ENCODE results near the gene MEAK7. TPM values are rescaled to one million over a fixed set of nuclear protein-coding genes. Genes with fewer than 3 reads are reported as not detected.
A peak's percentile ranks its signal among the peaks of the same experiment; 100 is the strongest.
"Not testable (repeated sequence)": the region's sequence is repeated elsewhere in the genome, so short reads cannot be mapped to it uniquely, and the experiment has no call there.

MEAK7 gene
- total RNA-seq, 2 experiments from 2014 or later: 10.4 to 11.3 TPM

DNA sequence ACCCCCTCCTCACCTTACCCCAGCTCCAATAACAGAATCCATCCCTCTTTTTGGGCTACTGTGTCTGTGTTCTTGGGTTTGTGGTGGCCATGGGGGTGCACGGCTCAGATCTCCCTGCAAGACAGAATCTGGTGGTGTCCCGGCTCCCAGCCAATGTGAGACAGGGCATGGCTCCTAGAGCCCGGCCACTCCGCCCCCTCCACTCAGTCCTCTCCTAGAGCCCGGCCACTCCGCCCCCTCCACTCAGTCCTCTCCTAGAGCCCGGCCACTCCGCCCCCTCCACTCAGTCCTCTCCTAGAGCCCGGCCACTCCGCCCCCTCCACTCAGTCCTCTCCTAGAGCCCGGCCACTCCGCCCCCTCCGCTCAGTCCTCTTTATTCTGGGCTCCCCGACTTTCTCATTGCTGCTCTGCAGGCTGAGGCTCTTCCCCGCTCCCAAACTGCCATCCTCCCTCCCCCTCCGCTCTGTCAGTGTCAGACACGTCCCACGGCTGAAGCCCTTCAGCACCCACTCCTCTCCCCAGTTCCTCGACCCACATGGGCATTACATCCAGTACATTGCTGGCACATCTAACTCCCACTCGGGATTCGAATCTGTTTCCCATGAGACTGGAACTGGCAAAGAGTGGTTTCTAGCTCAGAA, 20.6 kb upstream of the MEAK7 start:
- H3K27ac Mint-ChIP-seq, H3K4me3 Mint-ChIP-seq, H3K9me3 Mint-ChIP-seq, H3K27me3 Mint-ChIP-seq, DNase-seq: not testable (repeated sequence)
- H3K4me1 Mint-ChIP-seq: peaks cover 20% of the 10 kb centered on the region
- H3K36me3 Mint-ChIP-seq: peaks cover 13% of the 10 kb centered on the region

- peaks cover 27% of the 10 kb centered on the region for H3K4me1 Mint-ChIP-seq
- DNase-seq: peak; percentile 44
- no peaks in the 10 kb centered on the region for H3K27me3 Mint-ChIP-seq
- H3K4me3 Mint-ChIP-seq: no peak overlapping the region
- H3K9me3 Mint-ChIP-seq: peaks cover 7% of the 10 kb centered on the region
- peak overlapping the region; percentile 71 for H3K27ac Mint-ChIP-seq
- H3K36me3 Mint-ChIP-seq: peaks cover 9% of the 10 kb centered on the region
Observed at GRCh38 chr16:84524346-84524920, 20.0 kb upstream of the MEAK7 start.

GRCh38 chr16:84521497-84521770, 17.0 kb upstream of the MEAK7 start:
- DNase-seq: no peak
- H3K4me1 Mint-ChIP-seq: peaks cover 46% of the 10 kb centered on the region
- H3K27me3 Mint-ChIP-seq: no peaks in the 10 kb centered on the region
- H3K27ac Mint-ChIP-seq: no peak overlapping the region
- peaks cover 2% of the 10 kb centered on the region for H3K9me3 Mint-ChIP-seq
- H3K36me3 Mint-ChIP-seq: peaks cover 11% of the 10 kb centered on the region
- no peak overlapping the region for H3K4me3 Mint-ChIP-seq

- Mint-ChIP-seq H3K36me3 (peaks cover 12% of the 10 kb centered on the region), H3K4me1 (peaks cover 50% of the 10 kb centered on the region), H3K4me3 (no peak overlapping the region), H3K27ac (no peak overlapping the region), H3K27me3 (no peaks in the 10 kb centered on the region), H3K9me3 (peaks cover 2% of the 10 kb centered on the region)
- DNase-seq: no peak
Observed at GRCh38 chr16:84520725-84521496, 16.5 kb upstream of the MEAK7 start.

DNA sequence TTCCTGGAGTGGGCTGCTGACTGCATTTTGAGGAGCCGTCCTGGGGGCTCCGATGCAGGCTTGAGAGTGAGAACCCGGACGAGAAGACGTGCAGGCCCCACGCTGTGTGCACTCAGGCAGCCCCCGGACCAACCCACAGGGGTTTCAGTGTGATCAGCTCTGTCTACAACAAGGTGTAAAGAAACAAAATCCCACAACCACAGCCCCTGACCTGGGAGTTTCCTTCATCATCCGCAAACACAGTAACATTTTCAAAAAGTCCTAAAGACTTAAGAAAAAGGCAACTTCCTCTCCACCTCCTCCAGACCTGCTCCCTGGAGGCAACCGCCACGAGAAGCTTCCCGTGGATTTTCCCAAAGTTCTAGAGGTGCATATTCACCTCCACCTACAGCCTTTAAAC, 15.4 kb upstream of the MEAK7 start:
- H3K27ac Mint-ChIP-seq: peak overlapping the region; percentile 87
- H3K36me3 Mint-ChIP-seq: peaks cover 14% of the 10 kb centered on the region
- H3K27me3 Mint-ChIP-seq: no peaks in the 10 kb centered on the region
- H3K9me3 Mint-ChIP-seq: peaks cover 2% of the 10 kb centered on the region
- peak; percentile 55 for DNase-seq
- peak overlapping the region; percentile 54 for H3K4me3 Mint-ChIP-seq
- H3K4me1 Mint-ChIP-seq: peaks cover 59% of the 10 kb centered on the region

DNA sequence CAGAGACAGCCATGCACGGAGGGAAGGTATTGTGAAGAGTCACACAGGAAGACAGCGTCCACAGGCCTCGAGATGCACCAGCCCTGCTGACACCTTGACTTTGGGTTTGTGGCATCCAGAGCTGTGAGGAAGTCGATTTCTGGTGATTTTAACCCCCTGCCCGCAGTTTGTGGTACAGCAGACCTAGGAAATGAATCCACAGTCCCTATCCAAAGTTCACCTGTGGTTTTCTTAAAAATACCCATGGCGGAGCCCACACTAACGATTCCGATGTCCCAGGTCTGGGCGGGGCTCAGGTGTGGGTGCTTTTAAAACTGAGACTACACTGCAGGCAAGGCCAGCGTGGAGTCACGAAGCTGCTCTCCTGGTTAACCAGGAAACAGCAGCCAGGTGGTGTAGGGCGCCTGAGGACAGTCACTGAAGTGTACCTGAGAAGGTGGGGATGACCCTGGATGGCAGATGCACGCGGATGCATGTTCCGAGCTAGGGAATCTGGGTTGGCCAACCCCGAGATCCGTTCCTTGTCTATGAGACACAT, 14.4 kb upstream of the MEAK7 start:
- Mint-ChIP-seq H3K27me3 (no peaks in the 10 kb centered on the region), H3K4me3 (peak overlapping the region; percentile 35), H3K27ac (peak overlapping the region; percentile 87), H3K4me1 (peaks cover 66% of the 10 kb centered on the region), H3K36me3 (peaks cover 13% of the 10 kb centered on the region), H3K9me3 (peaks cover 2% of the 10 kb centered on the region)
- DNase-seq: peak; percentile 74

- H3K27me3 Mint-ChIP-seq, DNase-seq, H3K9me3 Mint-ChIP-seq, H3K4me3 Mint-ChIP-seq: not testable (repeated sequence)
- Mint-ChIP-seq H3K27ac (peak overlapping the region; percentile 87), H3K4me1 (peaks cover 72% of the 10 kb centered on the region), H3K36me3 (peaks cover 17% of the 10 kb centered on the region)
Observed at GRCh38 chr16:84518220-84518619, 13.8 kb upstream of the MEAK7 start.

GRCh38 chr16:84517366-84517765, 12.9 kb upstream of the MEAK7 start:
- H3K4me3 Mint-ChIP-seq: no peak overlapping the region
- DNase-seq: no peak
- H3K9me3 Mint-ChIP-seq: peaks cover under 1% of the 10 kb centered on the region
- H3K27me3 Mint-ChIP-seq: no peaks in the 10 kb centered on the region
- peak overlapping the region; percentile 59 for H3K27ac Mint-ChIP-seq
- peaks cover 17% of the 10 kb centered on the region for H3K36me3 Mint-ChIP-seq
- H3K4me1 Mint-ChIP-seq: peaks cover 76% of the 10 kb centered on the region

- H3K4me3 Mint-ChIP-seq: peak overlapping the region; percentile 62
- H3K4me1 Mint-ChIP-seq: peaks cover 79% of the 10 kb centered on the region
- no peaks in the 10 kb centered on the region for H3K9me3 Mint-ChIP-seq
- H3K27me3 Mint-ChIP-seq: no peaks in the 10 kb centered on the region
- H3K36me3 Mint-ChIP-seq: peaks cover 17% of the 10 kb centered on the region
- peak overlapping the region; percentile 97 for H3K27ac Mint-ChIP-seq
- DNase-seq: peak; percentile 87
Observed at GRCh38 chr16:84514874-84515835, 10.7 kb upstream of the MEAK7 start.

DNA sequence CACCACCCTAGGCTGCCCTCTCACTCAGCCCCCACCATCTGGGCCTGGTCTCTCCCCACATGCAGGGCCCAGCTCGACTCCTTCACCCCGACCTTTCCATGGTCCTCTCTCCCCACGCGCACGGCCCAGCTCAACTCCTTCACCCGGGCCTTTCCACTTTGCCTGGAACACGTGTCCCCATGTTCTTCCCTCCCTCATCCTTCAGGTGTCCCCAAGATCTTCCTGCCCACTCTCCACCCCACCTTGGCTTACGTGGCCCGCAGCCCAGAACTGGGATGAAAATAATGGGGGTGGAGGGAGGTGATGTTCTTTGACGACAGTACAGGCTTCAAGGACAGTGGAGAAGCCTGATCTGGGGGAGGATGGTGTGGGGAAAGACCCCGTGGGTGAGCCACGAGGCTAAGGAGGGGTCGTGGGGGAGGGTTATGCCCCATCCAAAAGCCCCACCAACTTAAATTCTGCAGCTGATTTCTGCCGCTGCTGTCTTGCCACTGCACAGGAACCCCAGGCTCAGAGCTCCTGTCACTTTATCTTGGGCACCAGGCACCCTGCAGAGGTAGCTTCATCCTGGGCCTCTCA, 9.9 kb upstream of the MEAK7 start:
- no peaks in the 10 kb centered on the region for H3K9me3 Mint-ChIP-seq
- H3K27me3 Mint-ChIP-seq: no peaks in the 10 kb centered on the region
- H3K36me3 Mint-ChIP-seq: peaks cover 17% of the 10 kb centered on the region
- H3K27ac Mint-ChIP-seq: peak overlapping the region; percentile 97
- no peak for DNase-seq
- H3K4me1 Mint-ChIP-seq: peaks cover 71% of the 10 kb centered on the region
- H3K4me3 Mint-ChIP-seq: peak overlapping the region; percentile 62

- no peaks in the 10 kb centered on the region for H3K27me3 Mint-ChIP-seq
- H3K27ac Mint-ChIP-seq: peak overlapping the region; percentile 97
- H3K4me3 Mint-ChIP-seq: peak overlapping the region; percentile 62
- H3K9me3 Mint-ChIP-seq: no peaks in the 10 kb centered on the region
- DNase-seq: no peak
- H3K36me3 Mint-ChIP-seq: peaks cover 17% of the 10 kb centered on the region
- peaks cover 69% of the 10 kb centered on the region for H3K4me1 Mint-ChIP-seq
Observed at GRCh38 chr16:84513666-84514065, 9.2 kb upstream of the MEAK7 start.

- DNase-seq: no peak
- H3K36me3 Mint-ChIP-seq: peaks cover 16% of the 10 kb centered on the region
- peaks cover 70% of the 10 kb centered on the region for H3K4me1 Mint-ChIP-seq
- no peaks in the 10 kb centered on the region for H3K27me3 Mint-ChIP-seq
- no peaks in the 10 kb centered on the region for H3K9me3 Mint-ChIP-seq
- no peak overlapping the region for H3K4me3 Mint-ChIP-seq
- peak overlapping the region; percentile 97 for H3K27ac Mint-ChIP-seq
Observed at GRCh38 chr16:84513123-84513522, 8.7 kb upstream of the MEAK7 start.

GRCh38 chr16:84511831-84512230, 7.4 kb upstream of the MEAK7 start:
- Mint-ChIP-seq H3K4me1 (peaks cover 70% of the 10 kb centered on the region), H3K4me3 (peak overlapping the region; percentile 29), H3K9me3 (no peaks in the 10 kb centered on the region), H3K27ac (peak overlapping the region; percentile 70), H3K27me3 (no peaks in the 10 kb centered on the region), H3K36me3 (peaks cover 12% of the 10 kb centered on the region)
- no peak for DNase-seq

GRCh38 chr16:84511180-84511800, 6.8 kb upstream of the MEAK7 start:
- Mint-ChIP-seq H3K9me3 (no peaks in the 10 kb centered on the region), H3K4me1 (peaks cover 67% of the 10 kb centered on the region), H3K36me3 (peaks cover 9% of the 10 kb centered on the region), H3K27me3 (no peaks in the 10 kb centered on the region), H3K27ac (peak overlapping the region; percentile 70), H3K4me3 (peak overlapping the region; percentile 29)
- DNase-seq: peak; percentile 81
